Measurements from ENCODE around the gene SCGB1C2. TPM values are rescaled to one million over a fixed set of nuclear protein-coding genes. Genes with fewer than 3 reads are reported as not detected.
"Not testable (repeated sequence)": the region's sequence is repeated elsewhere in the genome, so short reads cannot be mapped to it uniquely, and the experiment has no call there.

The SCGB1C2 gene
- total RNA-seq, 1 donor from 2014 or later: not detected

DNA sequence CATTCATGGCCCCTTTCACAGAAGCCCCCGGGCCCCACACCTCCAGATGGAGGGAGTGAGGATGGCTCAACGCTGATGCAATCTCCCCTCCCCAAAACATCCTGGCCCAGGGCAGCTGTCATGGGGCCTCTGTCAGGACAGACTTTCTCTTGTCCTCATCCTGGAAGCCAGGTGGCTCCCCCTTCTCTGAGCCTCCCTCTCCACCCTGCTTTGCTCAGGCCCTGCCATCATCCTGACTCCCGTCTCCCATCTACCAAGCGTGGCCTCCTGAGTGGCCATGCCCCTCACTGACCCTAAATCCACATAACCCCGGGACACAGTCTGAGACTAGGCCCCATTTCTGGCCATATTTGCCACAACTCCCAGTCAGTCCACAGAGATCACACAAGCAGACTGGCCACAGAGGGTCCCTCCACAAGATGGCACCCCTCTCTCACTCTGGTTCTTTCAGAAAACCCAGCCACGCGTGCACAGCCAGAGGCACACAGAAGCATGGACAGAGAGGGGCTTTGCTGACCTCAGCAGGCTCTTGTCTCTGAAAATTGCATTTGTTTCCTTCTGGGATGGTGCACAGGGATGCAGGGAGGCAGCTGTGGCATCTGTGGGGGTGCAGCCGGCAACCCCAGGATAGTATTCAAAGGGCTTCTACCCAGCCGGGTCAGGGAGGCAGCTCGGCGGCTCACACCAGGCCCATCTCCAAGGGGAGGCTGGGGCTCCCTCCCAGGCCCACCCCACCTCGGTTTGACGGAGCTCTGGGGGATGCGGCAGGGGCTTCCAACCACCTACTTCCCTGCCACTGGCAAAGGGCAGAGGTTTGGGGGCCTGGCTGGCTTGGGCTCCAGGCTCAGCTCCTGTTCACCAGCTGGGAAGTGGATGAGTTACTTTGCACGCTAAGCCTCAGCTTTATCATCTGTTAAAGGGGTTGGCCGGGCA is 27.2 kb downstream of the SCGB1C2 start:
- TF ChIP-seq, protein P1, sequence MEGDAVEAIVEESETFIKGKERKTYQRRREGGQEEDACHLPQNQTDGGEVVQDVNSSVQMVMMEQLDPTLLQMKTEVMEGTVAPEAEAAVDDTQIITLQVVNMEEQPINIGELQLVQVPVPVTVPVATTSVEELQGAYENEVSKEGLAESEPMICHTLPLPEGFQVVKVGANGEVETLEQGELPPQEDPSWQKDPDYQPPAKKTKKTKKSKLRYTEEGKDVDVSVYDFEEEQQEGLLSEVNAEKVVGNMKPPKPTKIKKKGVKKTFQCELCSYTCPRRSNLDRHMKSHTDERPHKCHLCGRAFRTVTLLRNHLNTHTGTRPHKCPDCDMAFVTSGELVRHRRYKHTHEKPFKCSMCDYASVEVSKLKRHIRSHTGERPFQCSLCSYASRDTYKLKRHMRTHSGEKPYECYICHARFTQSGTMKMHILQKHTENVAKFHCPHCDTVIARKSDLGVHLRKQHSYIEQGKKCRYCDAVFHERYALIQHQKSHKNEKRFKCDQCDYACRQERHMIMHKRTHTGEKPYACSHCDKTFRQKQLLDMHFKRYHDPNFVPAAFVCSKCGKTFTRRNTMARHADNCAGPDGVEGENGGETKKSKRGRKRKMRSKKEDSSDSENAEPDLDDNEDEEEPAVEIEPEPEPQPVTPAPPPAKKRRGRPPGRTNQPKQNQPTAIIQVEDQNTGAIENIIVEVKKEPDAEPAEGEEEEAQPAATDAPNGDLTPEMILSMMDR (IDR thresholded peaks at IDR 0.05): peak in 1 of 3 experiments; percentile 53
- no peak for TF ChIP-seq POLR2AphosphoS5 (IDR thresholded peaks at IDR 0.05; ENCODE audit: insufficient read depth in 1 of 2, low read depth in 1 of 2)
- Histone ChIP-seq H3K4me1 (no peaks in the 10 kb centered on the region), H3K27ac (no peak overlapping the region), H3K4me3 (no peak overlapping the region), H3K9me3 (no peaks in the 10 kb centered on the region), H3K36me3 (no peaks in the 10 kb centered on the region), H3K27me3 (no peaks in the 10 kb centered on the region)
- DNase-seq (ENCODE audit: extremely low spot score in 2 of 2): no peak
- intact Hi-C loops (cut with DNase I): no loop called here

DNA sequence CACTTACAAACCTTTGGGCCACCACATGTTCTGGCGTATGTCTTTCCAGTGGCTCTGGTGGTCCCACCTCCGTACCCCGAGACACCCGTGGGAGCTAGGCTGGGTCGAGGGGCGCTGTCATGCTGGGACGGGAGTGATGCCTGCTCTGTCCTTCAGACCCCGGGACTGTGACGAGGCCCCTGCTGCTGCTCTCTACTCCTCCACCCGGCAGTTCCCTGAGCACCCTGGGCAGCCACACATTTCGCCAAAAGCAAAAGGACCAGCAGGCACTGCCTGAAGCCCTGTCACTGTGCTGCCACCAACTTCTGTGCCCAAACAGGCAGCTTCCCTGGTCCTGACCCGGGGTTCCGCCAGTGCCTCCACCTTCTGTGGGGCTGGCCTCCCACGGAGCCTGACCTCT is 28.6 kb downstream of the SCGB1C2 start:
- TF ChIP-seq POLR2A (IDR thresholded peaks at IDR 0.05) (no peak), POLR2AphosphoS5 (IDR thresholded peaks at IDR 0.05; ENCODE audit: insufficient read depth in 1 of 2, low read depth in 1 of 2) (no peak)
- TF ChIP-seq, protein P1 (IDR thresholded peaks at IDR 0.05): no peak
- Histone ChIP-seq H3K4me1 (no peaks in the 10 kb centered on the region), H3K4me3 (no peak overlapping the region), H3K9me3 (no peaks in the 10 kb centered on the region), H3K36me3 (no peaks in the 10 kb centered on the region), H3K27me3 (no peaks in the 10 kb centered on the region), H3K27ac (no peak overlapping the region)
- intact Hi-C loops (cut with DNase I): no loop called here
- no peak for DNase-seq (ENCODE audit: extremely low spot score in 2 of 2)

GRCh38 chr17:168614-169013 is 31.2 kb downstream of the SCGB1C2 start:
- H3K36me3 ChIP-seq; DNase-seq (ENCODE audit: extremely low spot score in 2 of 2); H3K4me3 ChIP-seq; H3K4me1 ChIP-seq; H3K9me3 ChIP-seq; intact Hi-C loops (cut with DNase I); H3K27ac ChIP-seq; H3K27me3 ChIP-seq: not testable (repeated sequence)

DNA sequence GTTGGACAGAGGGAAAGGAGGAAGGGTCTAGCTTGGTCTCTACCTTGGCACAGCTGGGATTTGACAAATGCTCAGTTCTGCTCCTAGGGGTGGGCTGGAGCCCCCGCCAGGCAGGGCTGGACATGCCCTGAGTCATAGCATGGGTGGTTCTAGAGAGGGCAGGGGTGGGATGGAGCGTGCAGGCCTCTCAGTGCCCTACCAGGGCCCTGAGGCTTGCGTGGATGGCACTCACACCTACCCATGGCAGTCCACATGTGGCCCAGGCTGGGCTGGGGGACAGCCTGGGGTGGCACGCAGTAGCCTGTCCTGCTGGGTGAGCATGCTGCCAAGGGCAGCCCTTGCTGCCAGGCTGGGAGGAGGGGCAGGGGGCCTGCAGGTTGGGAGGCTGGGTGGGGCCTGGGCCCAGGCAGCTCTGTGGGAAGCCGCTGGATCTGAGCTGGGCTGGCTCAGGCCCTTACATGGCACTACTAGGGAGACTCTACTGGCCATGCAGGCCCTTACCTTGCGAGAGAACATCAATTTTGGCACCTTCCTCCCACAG is 32.8 kb downstream of the SCGB1C2 start:
- H3K9me3 ChIP-seq: no peaks in the 10 kb centered on the region
- no peak overlapping the region for H3K27ac ChIP-seq
- TF ChIP-seq POLR2A (IDR thresholded peaks at IDR 0.05) (no peak), POLR2AphosphoS5 (IDR thresholded peaks at IDR 0.05; ENCODE audit: insufficient read depth in 1 of 2, low read depth in 1 of 2) (no peak)
- TF ChIP-seq, protein P1 (IDR thresholded peaks at IDR 0.05): no peak
- no peak for DNase-seq (ENCODE audit: extremely low spot score in 2 of 2)
- H3K4me3 ChIP-seq: no peak overlapping the region
- no peaks in the 10 kb centered on the region for H3K4me1 ChIP-seq
- intact Hi-C loops (cut with DNase I): no loop called here
- no peaks in the 10 kb centered on the region for H3K36me3 ChIP-seq
- no peaks in the 10 kb centered on the region for H3K27me3 ChIP-seq

DNA sequence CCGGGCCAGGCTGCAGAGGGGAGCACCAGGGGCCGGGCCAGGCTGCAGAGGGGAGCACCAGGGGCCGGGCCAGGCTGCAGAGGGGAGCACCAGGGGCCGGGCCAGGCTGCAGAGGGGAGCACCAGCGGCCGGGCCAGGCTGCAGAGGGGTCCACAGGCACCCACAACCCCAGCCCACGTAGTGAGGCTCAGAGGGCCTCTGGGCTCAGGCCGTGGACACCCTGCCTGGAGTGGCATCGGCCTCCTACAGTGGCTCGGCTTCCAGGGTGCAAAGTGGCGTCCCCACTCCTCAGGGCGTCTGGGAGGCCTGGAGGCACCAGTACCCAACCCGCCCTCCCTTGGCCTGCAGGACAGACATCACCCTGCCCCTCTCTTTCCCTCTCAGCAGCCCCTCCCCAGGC is 34.5 kb downstream of the SCGB1C2 start:
- no peaks in the 10 kb centered on the region for H3K36me3 ChIP-seq
- no peak for TF ChIP-seq POLR2AphosphoS5 (IDR thresholded peaks at IDR 0.05; ENCODE audit: insufficient read depth in 1 of 2, low read depth in 1 of 2)
- no peak for TF ChIP-seq POLR2A (IDR thresholded peaks at IDR 0.05)
- TF ChIP-seq, protein P1 (IDR thresholded peaks at IDR 0.05): no peak
- intact Hi-C loops (cut with DNase I): no loop called here
- H3K27ac ChIP-seq: no peak overlapping the region
- no peaks in the 10 kb centered on the region for H3K27me3 ChIP-seq
- no peak for DNase-seq (ENCODE audit: extremely low spot score in 2 of 2)
- H3K9me3 ChIP-seq: no peaks in the 10 kb centered on the region
- no peaks in the 10 kb centered on the region for H3K4me1 ChIP-seq
- H3K4me3 ChIP-seq: no peak overlapping the region
